ENCODE results near the gene DTYMK. TPM values are rescaled to one million over a fixed set of nuclear protein-coding genes. Genes with fewer than 3 reads are reported as not detected.

DTYMK gene, protein sequence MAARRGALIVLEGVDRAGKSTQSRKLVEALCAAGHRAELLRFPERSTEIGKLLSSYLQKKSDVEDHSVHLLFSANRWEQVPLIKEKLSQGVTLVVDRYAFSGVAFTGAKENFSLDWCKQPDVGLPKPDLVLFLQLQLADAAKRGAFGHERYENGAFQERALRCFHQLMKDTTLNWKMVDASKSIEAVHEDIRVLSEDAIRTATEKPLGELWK
- polyA plus RNA-seq (2011; rRNA removed) = 28.4 and 29.6 TPM in 2 replicates
- polyA minus RNA-seq (2011; rRNA and poly(A)+ RNA removed) = 9.9 and 10.1 TPM in 2 replicates

DNA sequence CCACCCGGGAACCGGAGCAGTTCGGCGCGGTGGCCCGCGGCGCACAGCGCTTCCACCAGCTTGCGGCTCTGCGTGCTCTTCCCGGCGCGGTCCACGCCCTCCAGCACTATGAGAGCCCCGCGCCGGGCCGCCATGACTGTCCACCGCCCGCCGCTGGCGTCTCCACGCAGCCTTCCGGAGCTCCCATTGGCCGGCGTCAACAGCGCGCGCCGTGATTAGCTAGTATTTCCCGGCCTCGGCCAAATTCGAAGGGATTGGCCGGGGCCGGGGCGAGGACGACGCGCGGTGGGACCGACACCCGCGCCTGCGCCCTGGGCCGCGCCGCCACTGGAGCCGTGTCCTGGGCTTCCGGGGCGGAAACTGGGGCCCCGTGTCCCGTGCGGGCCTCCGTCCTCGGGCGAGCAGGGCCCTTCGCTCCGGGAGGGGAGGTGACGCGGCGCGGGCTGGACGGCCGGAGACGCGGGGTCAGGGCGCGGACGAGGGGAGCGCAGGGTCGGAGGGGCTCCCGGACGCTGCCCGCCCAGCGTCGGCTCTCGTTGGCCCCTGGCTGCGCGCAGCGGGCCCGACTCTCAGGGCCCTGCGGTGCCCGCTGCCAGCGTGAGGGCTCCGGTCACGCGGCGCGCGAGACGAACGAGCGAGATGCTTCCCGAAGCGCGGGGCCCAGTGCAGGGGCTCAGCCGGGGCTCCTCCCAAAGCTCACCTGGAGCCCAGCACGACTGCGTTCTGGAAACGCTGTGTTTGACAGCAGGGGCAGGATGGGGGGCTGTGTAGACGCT, at the start of gene DTYMK:
DTYMK (minus strand) TSS at position 166 of the 776 bp plus-strand sequence; CDS start at position 134, 32 bp downstream.
- peak within 1 kb of the TSS; percentile 83 for H3K27ac ChIP-seq (ENCODE audit: low read depth, low read length)
- no peaks in the 10 kb centered on the region; the same call in 1 of the 2 replicates for H3K9me3 ChIP-seq (ENCODE audit: control insufficient read depth, insufficient read depth, low read length)
- peak; percentile 86 for DNase-seq (ENCODE audit: low read depth, low spot score)
- CTCF ChIA-PET = no interaction called here
- TF ChIP-seq, protein P1, sequence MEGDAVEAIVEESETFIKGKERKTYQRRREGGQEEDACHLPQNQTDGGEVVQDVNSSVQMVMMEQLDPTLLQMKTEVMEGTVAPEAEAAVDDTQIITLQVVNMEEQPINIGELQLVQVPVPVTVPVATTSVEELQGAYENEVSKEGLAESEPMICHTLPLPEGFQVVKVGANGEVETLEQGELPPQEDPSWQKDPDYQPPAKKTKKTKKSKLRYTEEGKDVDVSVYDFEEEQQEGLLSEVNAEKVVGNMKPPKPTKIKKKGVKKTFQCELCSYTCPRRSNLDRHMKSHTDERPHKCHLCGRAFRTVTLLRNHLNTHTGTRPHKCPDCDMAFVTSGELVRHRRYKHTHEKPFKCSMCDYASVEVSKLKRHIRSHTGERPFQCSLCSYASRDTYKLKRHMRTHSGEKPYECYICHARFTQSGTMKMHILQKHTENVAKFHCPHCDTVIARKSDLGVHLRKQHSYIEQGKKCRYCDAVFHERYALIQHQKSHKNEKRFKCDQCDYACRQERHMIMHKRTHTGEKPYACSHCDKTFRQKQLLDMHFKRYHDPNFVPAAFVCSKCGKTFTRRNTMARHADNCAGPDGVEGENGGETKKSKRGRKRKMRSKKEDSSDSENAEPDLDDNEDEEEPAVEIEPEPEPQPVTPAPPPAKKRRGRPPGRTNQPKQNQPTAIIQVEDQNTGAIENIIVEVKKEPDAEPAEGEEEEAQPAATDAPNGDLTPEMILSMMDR (IDR thresholded peaks at IDR 0.05; ENCODE audit: low read depth, low read length) = no peak
- H3K27me3 ChIP-seq (ENCODE audit: control insufficient read depth, insufficient read depth, low read length) = no peaks in the 10 kb centered on the region
- POLR2A ChIA-PET = interaction anchor here (0.7 to 4.0 kb wide), 11 partner anchors 8 to 372 kb away, joined by 3 to 41 read pairs (median 4); partner anchors contain the start of genes ATG4B, D2HGDH, HDLBP and ING5
- peak within 1 kb of the TSS; percentile 95 for H3K4me3 ChIP-seq (ENCODE audit: low read depth, low read length)

DNA sequence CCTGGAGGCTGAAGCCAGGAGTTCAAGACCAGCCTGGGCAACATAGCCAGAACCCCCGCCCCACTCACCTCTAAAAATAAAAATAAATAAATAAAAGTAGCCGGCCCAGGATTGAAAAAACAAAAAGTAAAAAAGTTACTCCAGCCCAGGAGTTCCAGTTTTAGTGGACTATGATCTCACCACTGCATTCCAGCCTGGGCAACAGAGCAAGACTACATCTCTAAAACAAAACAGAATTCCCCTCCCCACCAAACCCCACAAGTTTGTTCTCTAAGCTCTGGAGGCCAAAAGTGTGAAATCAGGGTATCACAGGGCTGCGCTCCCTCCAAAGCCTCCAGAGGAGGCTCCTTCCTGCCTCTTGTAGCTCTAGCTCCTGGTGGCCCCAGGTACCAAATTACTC, 49.5 kb upstream of the DTYMK start:
- ChIA-PET POLR2A (interaction anchor here (3.3 kb wide), 1 partner anchor 35 kb away, joined by 17 read pairs; the partner anchor contains the start of gene ING5), CTCF (no interaction called here)
- TF ChIP-seq, protein P1 (IDR thresholded peaks at IDR 0.05; ENCODE audit: low read depth, low read length) = no peak

DNA sequence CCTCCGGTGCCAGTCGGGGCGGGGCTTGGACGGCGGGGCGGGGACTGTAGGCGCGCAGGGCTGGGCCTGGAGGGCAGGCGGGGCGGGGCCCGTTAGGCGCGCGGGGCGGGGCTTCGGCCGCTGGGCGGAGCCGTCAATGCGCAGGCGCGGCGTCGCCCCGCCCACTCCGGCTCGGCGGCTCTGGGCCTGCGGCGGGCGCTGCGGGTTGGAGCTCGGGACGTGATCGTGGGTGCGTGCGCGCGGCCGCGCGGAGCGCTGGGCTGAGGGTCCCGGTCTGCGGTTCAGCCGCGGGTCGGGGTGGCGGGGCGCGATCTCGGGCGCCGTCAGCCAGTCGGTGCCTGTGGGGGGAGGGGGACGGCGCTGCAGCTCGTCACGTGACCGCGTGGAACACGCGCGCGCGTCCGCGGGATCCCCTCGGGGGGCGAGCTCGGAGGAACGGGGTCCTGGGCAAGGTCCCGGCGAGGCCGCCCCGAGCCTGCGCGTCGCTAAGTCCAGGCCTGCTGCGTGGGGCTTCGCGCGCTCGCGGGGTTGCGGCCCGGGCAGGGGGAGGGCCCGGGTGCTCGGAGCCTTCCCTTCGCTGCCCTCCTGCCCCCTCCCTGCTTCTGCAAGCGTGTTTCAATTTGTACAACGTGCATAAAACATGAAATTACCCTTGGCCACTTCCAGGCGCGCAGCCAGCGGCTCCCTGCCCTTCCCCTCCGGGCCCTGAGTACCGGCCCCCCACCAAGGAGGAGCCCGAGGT, 48.0 kb upstream of the DTYMK start, which contains the start of gene D2HGDH:
D2HGDH (plus strand) TSS at position 164 of the 742 bp plus-strand sequence. CDS start 595 bp downstream, outside the sequence.
- H3K27me3 ChIP-seq (ENCODE audit: control insufficient read depth, insufficient read depth, low read length) = no peaks in the 10 kb centered on the region
- H3K9me3 ChIP-seq (ENCODE audit: control insufficient read depth, insufficient read depth, low read length) = no peaks in the 10 kb centered on the region; the same call in 1 of the 2 replicates
- peak; percentile 36 for DNase-seq (ENCODE audit: low read depth, low spot score)
- peak within 1 kb of the TSS; percentile 77 for H3K4me3 ChIP-seq (ENCODE audit: low read depth, low read length)
- ChIA-PET CTCF (interaction anchor here (1.0 kb wide), 1 partner anchor 144 kb away, joined by 4 read pairs; no protein-coding TSS in a partner anchor), POLR2A (interaction anchor here (0.5 to 3.3 kb wide), 6 partner anchors 27 to 419 kb away, joined by 3 to 17 read pairs (median 5); partner anchors contain the start of genes DTYMK, HDLBP and ING5)
- H3K27ac ChIP-seq (ENCODE audit: low read depth, low read length) = no peak within 1 kb of the TSS
- TF ChIP-seq, protein P1 (IDR thresholded peaks at IDR 0.05; ENCODE audit: low read depth, low read length) = no peak

More for the DNA sequence above, 49.5 kb upstream of the DTYMK start:
- DNase-seq (ENCODE audit: low read depth, low spot score) = no peak
- Histone ChIP-seq H3K4me3 (ENCODE audit: low read depth, low read length) (no peak overlapping the region), H3K27me3 (ENCODE audit: control insufficient read depth, insufficient read depth, low read length) (no peaks in the 10 kb centered on the region), H3K9me3 (ENCODE audit: control insufficient read depth, insufficient read depth, low read length) (no peaks in the 10 kb centered on the region; the same call in 1 of the 2 replicates), H3K27ac (ENCODE audit: low read depth, low read length) (no peak overlapping the region)

DNA sequence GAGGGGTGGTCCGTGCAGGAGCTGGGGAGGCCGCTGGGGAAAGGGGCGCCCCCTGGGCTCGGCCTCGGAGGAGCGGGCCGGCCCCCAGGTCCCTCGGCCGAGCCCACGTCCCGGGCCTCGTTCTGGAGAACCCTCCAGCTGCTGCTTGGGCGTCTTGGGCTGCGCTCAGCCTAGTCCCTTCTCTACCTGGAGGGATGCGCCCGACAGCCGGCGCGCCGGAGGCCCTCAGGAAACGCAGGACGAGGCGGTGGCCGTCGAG, 47.5 kb upstream of the DTYMK start:
- ChIA-PET CTCF (interaction anchor here (0.6 to 1.0 kb wide), 2 partner anchors 21 to 144 kb away, joined by 3 to 4 read pairs; no protein-coding TSS in a partner anchor), POLR2A (interaction anchor here (0.6 to 3.3 kb wide), 4 partner anchors 33 to 93 kb away, joined by 3 to 17 read pairs (median 7); partner anchors contain the start of genes DTYMK and ING5)
- DNase-seq (ENCODE audit: low read depth, low spot score) = no peak
- TF ChIP-seq, protein P1 (IDR thresholded peaks at IDR 0.05; ENCODE audit: low read depth, low read length) = no peak
- no peaks in the 10 kb centered on the region for H3K27me3 ChIP-seq (ENCODE audit: control insufficient read depth, insufficient read depth, low read length)
- H3K27ac ChIP-seq (ENCODE audit: low read depth, low read length) = no peak overlapping the region
- H3K9me3 ChIP-seq (ENCODE audit: control insufficient read depth, insufficient read depth, low read length) = no peaks in the 10 kb centered on the region; the same call in 1 of the 2 replicates
- H3K4me3 ChIP-seq (ENCODE audit: low read depth, low read length) = peak overlapping the region; percentile 56

Measured in AG04450 (cell line).